WERI-Rb-1 (cell line): ENCODE measurements around the gene CD300LB.

ENCODE experiments used
- DNase-seq: peaks from one replicate; pipeline ENCODE4 v3.0.0-alpha.2; 2020
- H3K27ac ChIP-seq: fragments of 250-450 bp; sonication (Bioruptor Pico); 2 replicates; pipeline ENCODE4 v1.5.1; 2020; ENCODE audit warnings: mild to moderate bottlenecking, moderate library complexity
- H3K27me3 ChIP-seq: fragments of 250-450 bp; sonication (Bioruptor Pico); 2 replicates; pipeline ENCODE4 v1.5.1; 2021; ENCODE audit warnings: mild to moderate bottlenecking, low read depth, moderate library complexity; ENCODE audit not compliant: insufficient read depth, severe bottlenecking
- H3K36me3 ChIP-seq: fragments of 250-450 bp; sonication (Bioruptor Pico); 2 replicates; pipeline ENCODE4 v1.5.1; 2020; ENCODE audit warnings: mild to moderate bottlenecking, moderate library complexity
- H3K4me3 ChIP-seq: 2 replicates; pipeline ENCODE4 v1.5.1; 2011; ENCODE audit warnings: low read depth, mild to moderate bottlenecking, control low read depth, low read length
- H3K9me3 ChIP-seq: fragments of 250-450 bp; sonication (Bioruptor Pico); 2 replicates; pipeline ENCODE4 v1.5.1; 2021; ENCODE audit warnings: mild to moderate bottlenecking, moderate library complexity; ENCODE audit not compliant: severe bottlenecking
- CTCF ChIP-seq: IDR thresholded peaks from 2 replicates; pipeline ENCODE4 v1.5.1; 2011; ENCODE audit warnings: low read depth, mild to moderate bottlenecking, control low read depth, inconsistent platforms, low read length

CD300LB gene

GRCh38 chr17:74474043-74474792 lies 57.1 kb downstream of the CD300LB start:
- peaks cover 26% of the 10 kb centered on the region for H3K9me3 ChIP-seq
- DNase-seq: no peak
- no peaks in the 10 kb centered on the region for H3K36me3 ChIP-seq
- no peak overlapping the region for H3K4me3 ChIP-seq
- peaks cover 28% of the 10 kb centered on the region for H3K27me3 ChIP-seq
- TF ChIP-seq CTCF: no peak
- no peak overlapping the region for H3K27ac ChIP-seq

DNA sequence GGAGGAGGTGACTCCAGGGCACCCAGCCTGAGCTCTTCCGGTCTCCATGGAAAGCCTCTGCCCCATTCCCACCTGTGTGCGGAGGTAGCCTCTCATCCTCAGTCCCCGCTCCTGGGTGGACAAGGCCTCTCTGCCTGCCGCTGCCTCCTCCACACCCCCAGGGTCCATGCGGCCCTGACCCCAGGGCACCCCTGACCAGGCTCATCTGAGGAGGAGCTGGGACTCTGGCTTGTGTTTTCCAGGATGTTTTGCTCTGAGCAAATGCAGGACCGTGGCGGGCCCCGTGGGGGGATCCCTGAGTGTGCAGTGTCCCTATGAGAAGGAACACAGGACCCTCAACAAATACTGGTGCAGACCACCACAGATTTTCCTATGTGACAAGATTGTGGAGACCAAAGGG lies 58.0 kb downstream of the CD300LB start:
- Histone ChIP-seq H3K9me3 (peaks cover 21% of the 10 kb centered on the region), H3K27me3 (peaks cover 19% of the 10 kb centered on the region), H3K27ac (no peak overlapping the region), H3K36me3 (no peaks in the 10 kb centered on the region), H3K4me3 (no peak overlapping the region)
- no peak for TF ChIP-seq CTCF
- DNase-seq: no peak

GRCh38 chr17:74472890-74473289 lies 58.4 kb downstream of the CD300LB start:
- no peak for DNase-seq
- Histone ChIP-seq H3K9me3 (peaks cover 21% of the 10 kb centered on the region), H3K4me3 (no peak overlapping the region), H3K27ac (no peak overlapping the region), H3K36me3 (no peaks in the 10 kb centered on the region), H3K27me3 (peaks cover 15% of the 10 kb centered on the region)
- TF ChIP-seq CTCF: no peak

DNA sequence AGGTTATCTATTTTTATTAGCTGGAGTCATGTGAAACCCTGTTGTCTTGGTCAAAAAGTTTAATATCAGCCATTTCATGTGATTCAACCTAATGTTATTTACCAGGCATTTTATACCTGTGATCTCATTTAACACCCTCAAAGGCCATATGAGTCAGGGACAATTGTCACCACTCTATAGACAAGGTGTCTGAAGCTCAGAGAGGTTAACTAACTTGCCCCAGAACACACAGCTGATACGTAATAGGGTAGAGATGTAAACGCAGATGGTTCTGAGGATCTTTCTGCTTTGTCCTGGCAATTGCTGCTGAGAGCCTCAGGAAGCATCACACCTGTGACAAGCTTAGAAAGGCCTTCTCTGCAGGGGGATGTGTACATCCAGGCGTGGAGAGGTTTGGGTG lies 59.9 kb downstream of the CD300LB start:
- peaks cover 14% of the 10 kb centered on the region for H3K9me3 ChIP-seq
- no peak overlapping the region for H3K27ac ChIP-seq
- H3K27me3 ChIP-seq: peaks cover 5% of the 10 kb centered on the region
- H3K4me3 ChIP-seq: no peak overlapping the region
- no peak for TF ChIP-seq CTCF
- H3K36me3 ChIP-seq: no peaks in the 10 kb centered on the region
- no peak for DNase-seq
